Mucosa of rectum (tissue), 2 donors: ENCODE measurements around the gene SCAF4.
"Not testable (repeated sequence)": the region's sequence is repeated elsewhere in the genome, so short reads cannot be mapped to it uniquely, and the experiment has no call there.

Experiments used
- H3K27ac ChIP-seq, 2 donors: one replicate each; pipeline ENCODE4 v1.7.0; 2013; ENCODE audit warnings: inconsistent platforms in 2 of 2, low read depth in 2 of 2, low read length in 2 of 2
- H3K27me3 ChIP-seq, 2 donors: one replicate each; pipeline ENCODE4 v1.7.0; 2013; ENCODE audit warnings: low read length in 2 of 2; ENCODE audit not compliant: control insufficient read depth in 2 of 2, insufficient read depth in 2 of 2
- H3K36me3 ChIP-seq, 2 donors: one replicate each; pipeline ENCODE4 v1.7.0; 2013; ENCODE audit warnings: low read length in 2 of 2; ENCODE audit not compliant: control insufficient read depth in 2 of 2, insufficient read depth in 2 of 2
- H3K4me1 ChIP-seq, 2 donors: one replicate each; pipeline ENCODE4 v1.7.0; 2013; ENCODE audit warnings: low read length in 2 of 2, mild to moderate bottlenecking in 1 of 2; ENCODE audit not compliant: control insufficient read depth in 2 of 2, insufficient read depth in 2 of 2
- H3K4me3 ChIP-seq, 2 donors: one replicate each; pipeline ENCODE4 v1.7.0; 2013; ENCODE audit warnings: low read length in 2 of 2
- H3K9ac ChIP-seq, 2 donors: one replicate each; pipeline ENCODE4 v1.7.0; 2013; ENCODE audit warnings: low read length in 2 of 2, low read depth in 1 of 2, mild to moderate bottlenecking in 1 of 2
- H3K9me3 ChIP-seq, 2 donors: one replicate each; pipeline ENCODE4 v1.7.0; 2013; ENCODE audit warnings: low read length in 2 of 2; ENCODE audit not compliant: control insufficient read depth in 2 of 2
- donor health status: healthy.
- donor health status: Normal muscosa, but diverticular disease.

SCAF4 gene

GRCh38 chr21:31743712-31744111 is 11.8 kb upstream of the SCAF4 start:
- Histone ChIP-seq H3K36me3 (no peaks in the 10 kb centered on the region), H3K9me3 (peaks cover 0 to 2% of the 10 kb centered on the region in 2 donors), H3K9ac (no peak overlapping the region), H3K4me3 (no peak overlapping the region), H3K27ac (no peak overlapping the region), H3K4me1 (no peaks in the 10 kb centered on the region), H3K27me3 (no peaks in the 10 kb centered on the region)

DNA sequence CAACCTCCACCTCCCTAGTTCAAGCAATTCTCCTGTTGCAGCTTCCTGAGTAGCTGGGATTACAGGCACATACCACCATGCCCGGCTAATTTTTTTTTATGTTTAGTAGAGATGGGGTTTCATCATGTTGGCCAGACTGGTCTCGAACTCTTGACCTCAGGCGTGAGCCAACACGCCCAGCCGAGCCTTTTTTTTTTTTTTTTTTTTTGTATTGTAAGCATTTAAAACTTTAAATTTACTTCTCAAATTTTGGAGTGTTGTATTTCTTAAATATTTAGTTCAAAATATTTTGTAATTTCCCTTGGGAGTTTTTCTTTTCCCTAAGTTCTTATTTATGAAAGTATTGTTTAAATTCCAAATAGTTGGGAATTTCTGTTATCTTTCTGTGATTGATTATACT is 9.2 kb upstream of the SCAF4 start:
- H3K9me3 ChIP-seq = peaks cover 0 to under 1% of the 10 kb centered on the region in 2 donors
- no peaks in the 10 kb centered on the region for H3K36me3 ChIP-seq
- no peak overlapping the region for H3K9ac ChIP-seq
- no peaks in the 10 kb centered on the region for H3K27me3 ChIP-seq
- H3K4me3 ChIP-seq = no peak overlapping the region
- no peak overlapping the region for H3K27ac ChIP-seq
- no peaks in the 10 kb centered on the region for H3K4me1 ChIP-seq

GRCh38 chr21:31737586-31738397 is 5.9 kb upstream of the SCAF4 start:
- H3K4me1 ChIP-seq = peaks cover 9 to 10% of the 10 kb centered on the region in 2 donors
- not testable (repeated sequence) for H3K9ac ChIP-seq, H3K27me3 ChIP-seq, H3K36me3 ChIP-seq, H3K9me3 ChIP-seq, H3K27ac ChIP-seq, H3K4me3 ChIP-seq

DNA sequence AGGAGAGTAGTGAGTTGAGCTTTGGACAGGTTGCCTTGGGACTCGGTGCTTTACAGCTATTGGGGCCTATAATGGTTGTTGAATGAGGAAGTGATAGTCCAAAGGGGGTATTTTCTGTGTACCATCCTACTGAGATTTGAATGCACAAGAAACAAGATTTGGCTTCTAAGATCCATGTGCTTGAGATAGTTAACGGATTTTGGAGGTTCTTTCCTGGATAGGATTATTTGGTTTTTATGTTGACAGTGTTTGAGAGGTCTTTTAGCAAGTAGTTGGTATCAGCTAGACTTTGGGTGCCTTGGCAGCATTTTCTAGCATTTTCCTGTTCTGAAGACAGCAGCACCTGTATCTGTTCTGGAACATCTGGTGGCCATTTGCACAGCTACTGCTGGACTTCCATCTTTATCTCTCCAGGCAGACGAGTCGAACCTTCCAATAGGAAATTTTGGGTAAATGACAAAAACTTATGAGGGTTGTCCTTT is 3.6 kb upstream of the SCAF4 start:
- Histone ChIP-seq H3K27ac (no peak overlapping the region), H3K36me3 (no peaks in the 10 kb centered on the region), H3K4me3 (no peak overlapping the region), H3K27me3 (no peaks in the 10 kb centered on the region), H3K9me3 (no peaks in the 10 kb centered on the region), H3K4me1 (peaks cover 13 to 16% of the 10 kb centered on the region in 2 donors), H3K9ac (no peak overlapping the region)

GRCh38 chr21:31733551-31734149 is 1.7 kb upstream of the SCAF4 start:
- peaks cover 24 to 31% of the 10 kb centered on the region in 2 donors for H3K4me1 ChIP-seq
- H3K9me3 ChIP-seq = no peaks in the 10 kb centered on the region
- H3K4me3 ChIP-seq = peak overlapping the region in 1 of 2 donors; percentile 76
- H3K9ac ChIP-seq = no peak overlapping the region
- no peaks in the 10 kb centered on the region for H3K27me3 ChIP-seq
- no peak overlapping the region for H3K27ac ChIP-seq
- no peaks in the 10 kb centered on the region for H3K36me3 ChIP-seq

GRCh38 chr21:31732597-31733550 is 956 bp upstream of the SCAF4 start:
- Histone ChIP-seq H3K27me3 (no peaks in the 10 kb centered on the region), H3K9ac (peak overlapping the region; percentile 68 to 71), H3K9me3 (no peaks in the 10 kb centered on the region), H3K36me3 (no peaks in the 10 kb centered on the region), H3K27ac (peak overlapping the region; percentile 88 to 89), H3K4me3 (peak overlapping the region; percentile 64 to 76), H3K4me1 (peaks cover 25 to 31% of the 10 kb centered on the region in 2 donors)

DNA sequence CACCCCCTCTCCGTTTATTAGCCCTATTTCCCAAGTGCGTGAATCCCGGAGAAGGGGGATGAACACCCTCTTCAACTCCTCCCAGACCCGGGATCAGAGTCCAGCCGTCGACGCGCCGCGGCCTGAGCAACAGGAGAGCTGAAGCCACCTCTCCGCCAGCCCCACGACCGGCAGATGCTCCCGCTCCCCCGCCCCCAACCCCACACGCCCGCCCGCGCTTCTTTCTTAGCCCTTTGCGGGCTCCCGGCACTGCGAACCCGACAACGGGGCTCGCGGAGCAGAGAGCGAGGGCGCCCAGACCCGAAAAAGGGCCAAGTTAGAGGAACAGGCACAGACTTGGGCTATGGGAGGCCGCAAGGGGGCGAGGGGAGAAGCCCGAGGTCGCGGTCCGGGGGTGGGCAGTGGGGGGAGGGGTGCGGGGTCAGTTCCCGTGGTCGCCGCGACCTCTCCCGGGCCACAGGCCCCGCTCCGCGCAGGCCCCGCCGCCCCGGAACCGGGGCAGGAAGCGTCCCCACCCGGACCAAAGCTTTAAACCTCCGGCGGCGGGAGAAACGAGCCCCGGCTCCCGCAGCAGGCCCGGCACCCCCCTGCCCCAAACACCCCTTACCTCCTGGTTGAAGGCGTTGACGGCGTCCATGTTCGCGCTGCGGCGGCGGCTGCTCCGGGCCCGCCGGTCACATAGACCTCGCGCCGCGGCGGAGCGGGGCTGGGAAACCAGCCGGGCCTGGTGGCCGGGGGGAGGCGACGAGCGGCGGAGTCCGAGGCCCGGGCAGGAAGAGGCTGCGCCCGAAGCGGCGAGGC is 662 bp downstream of the SCAF4 start:
- peaks cover 25 to 31% of the 10 kb centered on the region in 2 donors for H3K4me1 ChIP-seq

DNA sequence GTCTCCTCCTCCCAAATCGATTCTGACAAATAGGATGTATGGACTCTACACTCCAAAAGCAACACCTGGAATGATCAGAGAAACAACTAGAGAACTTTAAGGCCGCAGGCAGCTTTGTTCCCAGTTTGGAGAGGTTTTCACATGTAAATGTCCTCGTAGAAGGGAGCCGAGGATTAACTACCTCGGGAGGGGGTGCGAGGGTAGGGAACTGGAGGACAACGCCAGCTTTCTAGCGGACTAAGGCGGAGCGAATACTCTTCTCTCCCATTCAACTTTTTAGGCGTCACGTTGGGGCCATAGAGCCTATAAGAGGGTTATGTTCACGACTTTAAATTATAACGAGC is 1.2 kb downstream of the SCAF4 start:
- Histone ChIP-seq H3K27me3 (no peaks in the 10 kb centered on the region), H3K4me3 (peak overlapping the region; percentile 81 to 82), H3K4me1 (peaks cover 25 to 31% of the 10 kb centered on the region in 2 donors), H3K36me3 (no peaks in the 10 kb centered on the region), H3K9ac (peak overlapping the region; percentile 68 to 94), H3K9me3 (no peaks in the 10 kb centered on the region), H3K27ac (peak overlapping the region; percentile 93 to 97)

More for the DNA sequence above, 662 bp downstream of the SCAF4 start:
- peak overlapping the region; percentile 77 to 94 for H3K9ac ChIP-seq
- no peaks in the 10 kb centered on the region for H3K36me3 ChIP-seq
- H3K9me3 ChIP-seq = no peaks in the 10 kb centered on the region
- H3K4me3 ChIP-seq = peak overlapping the region; percentile 81 to 82
- H3K27ac ChIP-seq = peak overlapping the region; percentile 93 to 97
- H3K27me3 ChIP-seq = no peaks in the 10 kb centered on the region

GRCh38 chr21:31729622-31730343 is 2.1 kb downstream of the SCAF4 start:
- H3K27me3 ChIP-seq = no peaks in the 10 kb centered on the region
- no peak overlapping the region for H3K27ac ChIP-seq

More at GRCh38 chr21:31729622-31730343, 2.1 kb downstream of the SCAF4 start:
- H3K9me3 ChIP-seq = no peaks in the 10 kb centered on the region
- no peak overlapping the region for H3K9ac ChIP-seq
- H3K4me1 ChIP-seq = peaks cover 25 to 31% of the 10 kb centered on the region in 2 donors
- no peaks in the 10 kb centered on the region for H3K36me3 ChIP-seq
- peak overlapping the region; percentile 81 to 82 for H3K4me3 ChIP-seq
